DOHH2 (cell line): ENCODE results near the gene APOL4.

Experiments used
- H3F3A ChIP-seq: fragments of 200-600 bp; sonication (generic), shearing (Covaris generic); 2 replicates; pipeline ENCODE4 v1.6.0; 2016; ENCODE audit warnings: antibody characterized with exemption, mild to moderate bottlenecking; ENCODE audit not compliant: control insufficient read depth, insufficient read depth
- H3K27ac ChIP-seq: fragments of 200-600 bp; sonication (generic); 2 replicates; pipeline ENCODE4 v1.5.1; 2014; ENCODE audit warnings: low read depth, mild to moderate bottlenecking, low read length, moderate library complexity
- H3K27me3 ChIP-seq: fragments of 200-600 bp; sonication (generic); 2 replicates; pipeline ENCODE4 v1.6.1; 2014; ENCODE audit warnings: mild to moderate bottlenecking, low read length, mixed read lengths; ENCODE audit not compliant: control insufficient read depth
- H3K36me3 ChIP-seq: fragments of 200-600 bp; sonication (generic); 2 replicates; pipeline ENCODE4 v1.6.1; 2014; ENCODE audit warnings: mild to moderate bottlenecking, low read length, moderate library complexity, mixed read lengths; ENCODE audit not compliant: control insufficient read depth
- H3K4me1 ChIP-seq: fragments of 200-600 bp; sonication (generic); 2 replicates; pipeline ENCODE4 v1.6.1; 2014; ENCODE audit warnings: mild to moderate bottlenecking, low read length, mixed read lengths; ENCODE audit not compliant: control insufficient read depth
- H3K4me2 ChIP-seq: fragments of 200-600 bp; sonication (generic); 2 replicates; pipeline ENCODE4 v1.6.0; 2014; ENCODE audit warnings: mild to moderate bottlenecking, low read length, moderate library complexity
- H3K4me3 ChIP-seq: fragments of 200-600 bp; sonication (generic); 2 replicates; pipeline ENCODE4 v1.5.1; 2014; ENCODE audit warnings: mild to moderate bottlenecking, low read length, mixed read lengths
- H3K79me2 ChIP-seq: fragments of 200-600 bp; sonication (generic); 2 replicates; pipeline ENCODE4 v1.6.1; 2014; ENCODE audit warnings: mild to moderate bottlenecking, low read length, mixed read lengths; ENCODE audit not compliant: control insufficient read depth
- H3K9me2 ChIP-seq: fragments of 200-600 bp; sonication (generic); replicated peaks from 2 replicates; pipeline ENCODE4 v1.6.1; 2014; ENCODE audit warnings: mild to moderate bottlenecking, low read length, mixed read lengths; ENCODE audit not compliant: control insufficient read depth
- H3K9me3 ChIP-seq: fragments of 200-600 bp; sonication (generic); 2 replicates; pipeline ENCODE4 v1.6.1; 2014; ENCODE audit warnings: antibody characterized with exemption, low read length, mixed read lengths; ENCODE audit not compliant: control insufficient read depth, insufficient read depth
- H4K20me1 ChIP-seq: fragments of 200-600 bp; sonication (generic); 2 replicates; pipeline ENCODE4 v1.6.0; 2014; ENCODE audit warnings: low read depth, mild to moderate bottlenecking, antibody characterized with exemption, low read length, moderate library complexity; ENCODE audit not compliant: control insufficient read depth, insufficient read depth
- EZH2phosphoT487 ChIP-seq: fragments of 200-600 bp; sonication (generic); IDR thresholded peaks from 2 replicates; pipeline ENCODE4 v1.6.1; 2017; ENCODE audit warnings: borderline replicate concordance, mild to moderate bottlenecking, antibody characterized with exemption, low read length, moderate library complexity, mixed read lengths
- TF ChIP-seq, protein P1 (sequence below): fragments of 200-600 bp; sonication (generic); IDR thresholded peaks from one replicate; pipeline ENCODE4 v1.5.1; 2014; ENCODE audit warnings: antibody characterized with exemption, mild to moderate bottlenecking, low read depth, low read length; ENCODE audit not compliant: poor library complexity, severe bottlenecking

Gene APOL4

DNA sequence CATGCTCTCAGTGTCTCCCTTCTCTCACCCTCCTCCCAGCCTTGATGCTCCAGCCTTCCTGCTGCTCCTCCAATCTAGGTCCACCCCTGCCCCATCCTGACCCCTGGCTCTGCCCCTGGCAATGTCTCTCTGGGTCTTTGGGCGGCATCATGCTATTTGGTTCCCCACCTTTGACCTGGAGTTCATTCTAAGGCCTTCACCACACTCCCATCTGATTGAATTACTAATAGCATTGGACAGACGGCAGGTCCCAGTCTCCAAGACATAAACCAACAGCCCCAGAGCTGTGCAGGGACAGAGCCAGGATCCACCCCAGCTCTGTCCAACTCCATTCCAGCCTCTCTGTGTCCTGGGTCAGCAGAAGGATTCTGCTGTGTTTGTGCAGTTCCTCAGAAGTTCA, 7.2 kb downstream of the APOL4 start:
- H3K27ac ChIP-seq = no peak overlapping the region
- no peaks in the 10 kb centered on the region for H3K36me3 ChIP-seq
- H3K4me2 ChIP-seq = no peak overlapping the region
- H3K4me1 ChIP-seq = peaks cover 14% of the 10 kb centered on the region
- no peaks in the 10 kb centered on the region for H3K9me2 ChIP-seq
- H3K4me3 ChIP-seq = no peak overlapping the region
- TF ChIP-seq, protein P1, sequence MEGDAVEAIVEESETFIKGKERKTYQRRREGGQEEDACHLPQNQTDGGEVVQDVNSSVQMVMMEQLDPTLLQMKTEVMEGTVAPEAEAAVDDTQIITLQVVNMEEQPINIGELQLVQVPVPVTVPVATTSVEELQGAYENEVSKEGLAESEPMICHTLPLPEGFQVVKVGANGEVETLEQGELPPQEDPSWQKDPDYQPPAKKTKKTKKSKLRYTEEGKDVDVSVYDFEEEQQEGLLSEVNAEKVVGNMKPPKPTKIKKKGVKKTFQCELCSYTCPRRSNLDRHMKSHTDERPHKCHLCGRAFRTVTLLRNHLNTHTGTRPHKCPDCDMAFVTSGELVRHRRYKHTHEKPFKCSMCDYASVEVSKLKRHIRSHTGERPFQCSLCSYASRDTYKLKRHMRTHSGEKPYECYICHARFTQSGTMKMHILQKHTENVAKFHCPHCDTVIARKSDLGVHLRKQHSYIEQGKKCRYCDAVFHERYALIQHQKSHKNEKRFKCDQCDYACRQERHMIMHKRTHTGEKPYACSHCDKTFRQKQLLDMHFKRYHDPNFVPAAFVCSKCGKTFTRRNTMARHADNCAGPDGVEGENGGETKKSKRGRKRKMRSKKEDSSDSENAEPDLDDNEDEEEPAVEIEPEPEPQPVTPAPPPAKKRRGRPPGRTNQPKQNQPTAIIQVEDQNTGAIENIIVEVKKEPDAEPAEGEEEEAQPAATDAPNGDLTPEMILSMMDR = no peak
- TF ChIP-seq EZH2phosphoT487 = no peak
- no peaks in the 10 kb centered on the region for H3F3A ChIP-seq
- H3K79me2 ChIP-seq = no peaks in the 10 kb centered on the region
- 0 out of 2 replicates have a peak, but pooled peaks cover 4% of the 10 kb centered on the region for H4K20me1 ChIP-seq
- H3K27me3 ChIP-seq = peaks cover 12% of the 10 kb centered on the region
- H3K9me3 ChIP-seq = no peaks in the 10 kb centered on the region

DNA sequence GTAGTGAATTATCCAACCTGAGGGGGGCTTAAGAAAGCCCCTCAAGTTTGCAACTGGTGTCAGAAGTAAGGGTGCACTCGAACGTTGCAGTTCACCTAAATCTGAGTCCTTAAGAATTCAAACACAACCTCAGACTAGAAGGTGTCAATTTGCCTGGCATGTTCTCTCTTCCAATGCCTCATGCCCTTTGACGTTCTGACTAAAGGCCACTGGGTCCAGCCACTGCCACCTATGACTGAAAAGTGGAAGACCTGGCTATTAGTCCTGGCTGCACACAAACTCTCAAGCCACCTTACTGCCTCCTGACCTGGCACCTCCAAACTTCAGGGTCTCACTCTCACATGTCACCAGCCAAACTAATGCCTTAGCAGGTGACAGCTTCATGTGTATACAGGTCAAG, 8.0 kb downstream of the APOL4 start:
- Histone ChIP-seq H3K27me3 (peaks cover 12% of the 10 kb centered on the region), H3K4me1 (peaks cover 14% of the 10 kb centered on the region), H3K27ac (no peak overlapping the region), H3F3A (no peaks in the 10 kb centered on the region), H3K4me2 (no peak overlapping the region), H3K79me2 (no peaks in the 10 kb centered on the region), H3K4me3 (no peak overlapping the region), H4K20me1 (0 out of 2 replicates have a peak, but pooled peaks cover 4% of the 10 kb centered on the region), H3K9me2 (no peaks in the 10 kb centered on the region), H3K36me3 (no peaks in the 10 kb centered on the region), H3K9me3 (no peaks in the 10 kb centered on the region)
- no peak for TF ChIP-seq EZH2phosphoT487
- TF ChIP-seq, protein P1 = no peak

DNA sequence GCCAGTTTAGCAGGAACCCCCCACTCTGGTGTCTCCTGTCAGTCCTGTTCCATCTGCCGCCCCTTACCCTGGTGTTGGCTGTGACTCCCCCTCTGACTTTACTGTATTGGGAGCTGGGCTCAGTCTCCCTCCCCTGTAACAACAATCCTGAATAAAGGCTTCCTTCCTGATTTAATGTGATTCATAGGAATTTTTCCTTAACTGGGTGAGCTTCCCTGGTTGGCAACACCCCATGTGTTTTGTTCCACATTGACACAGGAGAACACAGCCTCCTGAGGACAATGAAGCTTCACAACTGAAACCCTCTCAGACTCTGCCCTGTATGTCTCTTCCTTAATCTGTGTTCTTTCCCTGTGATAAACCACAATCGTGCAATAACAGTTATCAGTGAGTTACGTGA, 8.4 kb downstream of the APOL4 start:
- peaks cover 14% of the 10 kb centered on the region for H3K27me3 ChIP-seq
- no peaks in the 10 kb centered on the region for H3K36me3 ChIP-seq
- no peaks in the 10 kb centered on the region for H3K79me2 ChIP-seq
- TF ChIP-seq, protein P1 = no peak
- TF ChIP-seq EZH2phosphoT487 = no peak
- H4K20me1 ChIP-seq = 0 out of 2 replicates have a peak, but pooled peaks cover 4% of the 10 kb centered on the region
- H3K27ac ChIP-seq = no peak overlapping the region
- H3K9me3 ChIP-seq = no peaks in the 10 kb centered on the region
- no peak overlapping the region for H3K4me2 ChIP-seq
- H3K9me2 ChIP-seq = no peaks in the 10 kb centered on the region
- H3K4me1 ChIP-seq = peaks cover 14% of the 10 kb centered on the region
- no peaks in the 10 kb centered on the region for H3F3A ChIP-seq
- H3K4me3 ChIP-seq = no peak overlapping the region

DNA sequence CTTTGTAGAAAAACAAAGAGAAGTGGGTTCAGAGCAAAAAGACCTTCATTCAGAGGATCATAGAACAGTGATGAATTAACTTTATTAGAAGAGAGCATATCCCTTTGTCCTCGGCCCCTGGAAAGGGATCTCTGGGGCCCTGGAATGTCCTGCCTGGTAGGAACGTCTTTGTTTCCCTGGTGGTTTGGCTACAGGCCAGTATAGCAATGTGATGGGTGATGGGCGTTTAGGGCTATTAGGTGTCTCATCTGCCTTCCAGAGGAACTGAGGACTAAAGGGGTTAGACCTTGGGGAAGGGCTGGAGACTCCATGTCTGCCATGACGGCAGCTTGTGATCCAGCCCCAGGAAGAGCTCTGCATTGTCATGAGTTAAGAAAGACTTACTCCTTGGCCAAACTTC, 9.1 kb downstream of the APOL4 start:
- Histone ChIP-seq H3K27ac (no peak overlapping the region), H3K27me3 (peaks cover 15% of the 10 kb centered on the region), H3K4me2 (no peak overlapping the region)

More for the DNA sequence above, 9.1 kb downstream of the APOL4 start:
- H3K9me3 ChIP-seq = no peaks in the 10 kb centered on the region
- 0 out of 2 replicates have a peak, but pooled peaks cover 4% of the 10 kb centered on the region for H4K20me1 ChIP-seq
- TF ChIP-seq, protein P1 = no peak
- no peak for TF ChIP-seq EZH2phosphoT487
- H3K36me3 ChIP-seq = no peaks in the 10 kb centered on the region
- no peaks in the 10 kb centered on the region for H3K9me2 ChIP-seq
- no peak overlapping the region for H3K4me3 ChIP-seq
- no peaks in the 10 kb centered on the region for H3K79me2 ChIP-seq
- H3K4me1 ChIP-seq = peaks cover 9% of the 10 kb centered on the region
- no peaks in the 10 kb centered on the region for H3F3A ChIP-seq
